HG03442 (cell line): ENCODE data around the gene RSRC1.
"Not testable (repeated sequence)": the region's sequence is repeated elsewhere in the genome, so short reads cannot be mapped to it uniquely, and the experiment has no call there.

ENCODE experiments used
- ATAC-seq: cut with Tn5 transposase; IDR thresholded peaks from one replicate; pipeline ENCODE4 v1.9.1; 2021; ENCODE audit warnings: mild to moderate bottlenecking, moderate library complexity; ENCODE audit not compliant: unreplicated experiment

RSRC1 gene

GRCh38 chr3:158384019-158384418 lies 274.1 kb downstream of the RSRC1 start:
- peak; percentile 83 for ATAC-seq

DNA sequence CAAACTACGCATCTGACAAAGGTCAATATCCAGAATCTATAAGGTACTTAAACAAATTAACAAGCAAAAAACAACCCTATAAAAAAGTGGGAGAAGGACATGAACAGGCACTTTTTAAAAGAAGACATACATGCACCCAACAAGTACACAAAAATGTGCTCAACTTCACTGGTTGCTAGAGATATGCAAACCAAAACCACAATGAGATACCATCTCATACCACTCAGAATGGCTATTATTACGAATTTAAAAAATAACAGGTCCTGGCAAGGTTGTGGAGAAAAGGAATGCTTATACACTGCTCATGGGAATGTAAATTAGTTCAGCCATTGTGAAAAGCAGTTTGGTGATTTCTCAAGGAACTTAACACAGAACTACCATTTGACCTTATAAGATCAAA lies 285.5 kb downstream of the RSRC1 start:
- no peak for ATAC-seq

GRCh38 chr3:158402590-158402989 lies 292.7 kb downstream of the RSRC1 start:
- ATAC-seq: no peak

DNA sequence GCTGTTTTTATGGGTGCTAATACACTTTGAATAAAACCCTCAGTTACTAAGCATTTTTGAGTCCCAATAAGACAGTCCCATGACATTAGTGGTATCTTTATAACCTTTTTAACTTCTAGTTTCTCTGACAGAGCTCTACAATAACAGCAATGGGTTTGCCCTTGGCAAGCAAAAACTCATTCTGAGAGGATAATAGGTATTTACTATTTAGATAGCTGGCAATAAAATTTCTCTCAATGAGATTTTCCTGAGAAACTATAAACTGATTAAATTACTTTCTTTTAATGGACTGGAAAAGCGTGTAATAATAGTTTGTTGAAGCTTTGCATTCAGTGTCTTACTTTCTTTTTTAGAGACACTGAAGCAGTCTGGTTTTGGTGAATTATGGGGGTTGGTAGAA lies 293.1 kb downstream of the RSRC1 start:
- no peak for ATAC-seq

GRCh38 chr3:158404131-158404718 lies 294.3 kb downstream of the RSRC1 start:
- ATAC-seq: no peak

GRCh38 chr3:158405507-158405906 lies 295.6 kb downstream of the RSRC1 start:
- no peak for ATAC-seq

GRCh38 chr3:158407844-158408517 lies 298.1 kb downstream of the RSRC1 start:
- no peak for ATAC-seq

DNA sequence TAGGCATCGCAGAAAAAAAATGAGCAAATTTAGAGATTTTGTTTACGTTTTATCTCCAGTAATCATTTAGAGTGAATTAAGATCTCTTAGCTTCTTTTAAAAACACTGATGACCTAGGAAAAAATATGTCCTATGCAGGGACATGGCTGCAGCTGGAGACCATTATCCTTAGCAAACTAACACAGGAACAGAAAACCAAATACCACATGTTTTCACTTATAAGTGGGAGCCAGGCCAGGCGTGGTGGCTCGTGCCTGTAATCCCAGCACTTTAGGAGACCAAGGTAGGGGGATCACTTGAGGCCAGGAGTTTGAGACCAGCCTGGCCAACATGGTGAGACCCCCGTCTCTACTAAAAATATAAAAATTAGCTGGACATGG lies 298.6 kb downstream of the RSRC1 start:
- ATAC-seq: not testable (repeated sequence)

DNA sequence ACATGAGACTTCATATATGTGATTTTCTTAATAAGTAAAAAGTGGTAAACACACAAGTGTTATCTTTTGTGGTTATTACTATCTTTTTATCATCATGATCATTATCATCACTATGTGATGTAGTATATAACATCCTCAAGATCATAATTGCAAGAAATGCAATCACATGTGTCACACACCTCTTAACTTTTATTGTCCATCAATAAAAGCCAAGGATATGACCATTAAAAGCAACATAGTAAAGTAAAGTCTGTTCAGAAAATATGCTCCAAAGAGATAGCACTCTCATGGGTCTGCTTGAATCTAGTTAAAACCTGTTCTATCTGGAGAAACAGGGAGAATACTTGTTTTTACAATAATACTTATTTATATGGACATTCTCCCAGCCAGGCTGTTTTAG lies 308.1 kb downstream of the RSRC1 start:
- no peak for ATAC-seq

GRCh38 chr3:158419820-158420653 lies 310.1 kb downstream of the RSRC1 start:
- ATAC-seq: no peak

DNA sequence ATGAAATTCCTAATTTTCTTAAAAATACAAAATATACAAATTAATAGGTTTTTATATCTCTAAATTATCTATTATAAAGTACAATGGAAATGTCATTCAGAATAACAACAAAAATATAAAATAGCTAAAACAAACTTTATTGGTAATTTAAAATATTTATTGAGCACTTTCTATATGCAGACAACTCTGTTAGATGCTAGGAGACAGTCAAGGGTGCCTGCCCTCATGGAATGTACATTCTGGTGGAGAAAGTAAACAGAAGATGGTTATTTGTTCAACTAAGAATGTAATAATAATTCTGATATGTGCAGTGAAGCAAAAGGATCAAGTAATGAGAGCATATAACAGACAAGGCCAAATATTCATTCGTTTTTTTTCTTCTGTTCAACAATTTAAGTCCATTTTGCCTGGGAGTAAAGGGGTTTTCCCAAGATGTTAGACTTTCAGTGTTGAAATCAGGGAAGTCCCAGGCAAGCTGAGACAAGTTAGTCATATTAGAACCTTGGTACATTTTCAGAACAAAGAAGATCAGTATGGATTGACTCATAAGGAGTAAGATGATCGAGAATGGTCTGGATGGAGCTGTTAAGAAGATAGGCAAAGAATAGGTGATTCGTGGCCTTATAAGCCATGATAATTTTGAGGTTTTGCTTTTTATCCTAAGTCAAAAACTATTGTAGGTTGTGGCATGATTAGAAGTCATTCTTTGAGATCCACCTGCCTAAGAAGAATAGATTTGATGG lies 310.9 kb downstream of the RSRC1 start:
- peak; percentile 98 for ATAC-seq

DNA sequence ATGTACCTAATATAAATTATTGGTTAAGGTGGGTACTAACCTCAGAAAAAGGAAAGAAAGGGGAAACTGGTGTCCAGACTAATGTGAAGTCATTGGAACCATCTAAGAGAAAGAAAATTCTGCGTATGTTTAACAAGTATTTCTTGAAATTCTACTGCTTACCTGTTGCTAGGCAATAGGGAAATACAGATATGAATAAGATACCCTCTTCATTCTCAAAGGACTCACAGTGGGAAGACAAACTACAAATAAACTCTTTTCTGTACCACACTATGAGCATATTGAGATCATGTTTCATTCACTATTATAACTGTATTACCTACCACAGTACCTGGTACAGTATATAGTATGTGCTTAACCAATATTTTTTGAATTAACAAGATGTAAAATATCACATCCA lies 320.6 kb downstream of the RSRC1 start:
- ATAC-seq: no peak

DNA sequence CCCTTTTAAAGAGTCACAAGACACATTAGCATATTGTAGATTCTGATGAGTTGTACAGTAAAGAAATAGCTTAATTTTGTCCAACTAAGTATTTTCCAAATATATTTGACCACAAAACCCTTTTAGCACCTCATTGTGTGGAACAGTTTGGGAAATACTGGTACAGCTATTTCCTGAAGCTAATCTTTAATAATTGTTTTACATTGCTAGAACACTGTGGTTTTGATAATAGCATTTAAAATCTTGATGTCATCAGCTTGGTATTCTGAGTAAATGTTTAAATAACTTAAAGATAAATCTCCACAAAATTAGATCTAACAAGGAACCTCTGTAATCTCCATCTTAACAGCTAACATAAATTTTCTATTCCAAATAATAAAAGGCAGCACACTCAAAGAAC lies 321.1 kb downstream of the RSRC1 start:
- no peak for ATAC-seq

DNA sequence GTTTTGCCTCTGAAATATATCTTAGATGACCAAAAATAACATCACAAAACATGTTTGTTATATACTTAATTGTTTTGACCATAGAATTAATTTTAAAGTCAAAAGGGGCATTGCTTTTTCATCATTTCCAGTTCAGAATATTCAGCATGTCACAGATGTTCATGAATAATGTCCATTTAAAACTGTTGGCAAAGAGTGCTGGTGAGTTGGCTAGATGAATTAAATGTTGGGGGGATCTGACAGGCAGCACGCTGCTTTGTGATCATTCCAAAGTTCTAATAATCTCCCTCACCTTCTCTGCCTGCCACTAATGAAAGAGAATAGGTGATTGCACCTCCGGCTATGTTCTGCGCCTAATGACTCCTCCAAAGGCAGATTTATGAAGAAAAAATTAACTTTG lies 321.9 kb downstream of the RSRC1 start:
- ATAC-seq: no peak

- peak; percentile 90 for ATAC-seq
These were observed 324.6 kb downstream of the RSRC1 start for GRCh38 chr3:158434412-158435038.

GRCh38 chr3:158443632-158444031 lies 333.7 kb downstream of the RSRC1 start:
- ATAC-seq: peak; percentile 98

DNA sequence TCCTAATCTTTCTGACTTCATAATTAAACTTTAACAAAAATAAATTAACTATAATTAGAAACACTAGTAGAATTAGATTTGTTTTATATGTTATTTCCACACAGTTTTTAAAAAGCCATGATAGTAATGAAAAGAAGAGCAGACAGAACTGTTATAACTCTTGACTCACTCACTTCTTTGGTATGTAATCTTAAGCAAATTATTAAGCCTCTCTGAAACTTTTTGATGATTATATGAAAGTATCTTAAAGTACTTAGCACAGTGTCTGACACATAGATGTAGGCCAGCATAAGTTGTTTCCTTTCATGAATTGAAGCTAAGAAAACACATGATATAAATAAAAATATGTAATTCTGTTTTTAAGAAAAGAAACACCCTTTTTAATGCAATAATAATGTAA lies 337.5 kb downstream of the RSRC1 start:
- no peak for ATAC-seq

DNA sequence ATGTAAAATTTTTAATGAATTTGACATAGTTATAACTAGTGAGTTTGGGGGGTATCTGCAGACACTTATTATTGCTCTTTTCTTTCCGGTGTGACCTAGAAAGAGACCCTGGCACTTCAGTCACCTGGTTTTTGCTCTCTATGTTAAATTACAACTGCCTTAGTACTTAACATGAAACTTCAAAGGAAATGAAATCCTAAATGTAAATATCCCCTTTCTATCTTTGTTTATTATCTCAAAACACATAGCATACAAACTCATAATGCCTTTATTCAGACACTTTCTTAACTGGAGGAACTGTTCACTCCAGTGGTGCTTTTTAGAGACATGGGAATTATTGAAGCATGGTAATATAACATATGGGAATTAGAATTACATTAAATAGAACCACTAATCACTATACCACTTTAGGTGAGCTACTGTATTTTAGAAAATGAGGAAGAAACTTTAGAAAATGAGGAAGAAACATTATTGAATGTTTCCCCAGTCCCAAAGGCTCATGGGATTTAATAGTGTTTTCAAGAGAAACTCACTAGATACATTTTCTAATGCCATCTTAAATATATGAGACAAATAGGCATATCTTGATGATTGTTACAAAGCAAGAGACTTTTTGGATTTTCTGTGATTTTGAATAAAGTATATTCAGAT lies 341.6 kb downstream of the RSRC1 start:
- ATAC-seq: no peak

DNA sequence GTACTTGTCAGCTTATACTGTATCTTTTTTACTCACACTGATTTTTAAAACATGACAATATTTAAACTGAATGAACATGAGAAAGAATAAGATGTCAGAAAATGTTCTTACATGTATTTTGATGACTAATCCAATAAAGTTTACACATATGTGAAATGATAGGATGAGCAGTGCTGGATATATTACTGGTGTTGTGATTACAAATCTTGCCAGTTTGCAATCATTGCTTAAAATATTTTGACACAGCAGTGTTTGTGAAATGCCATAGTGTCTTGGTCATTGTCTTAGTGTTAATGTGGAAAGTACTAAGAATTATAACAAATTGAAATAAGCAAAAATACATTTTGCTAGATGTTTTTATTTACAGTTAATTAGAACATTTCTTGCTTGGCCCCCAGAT lies 342.4 kb downstream of the RSRC1 start:
- ATAC-seq: no peak

DNA sequence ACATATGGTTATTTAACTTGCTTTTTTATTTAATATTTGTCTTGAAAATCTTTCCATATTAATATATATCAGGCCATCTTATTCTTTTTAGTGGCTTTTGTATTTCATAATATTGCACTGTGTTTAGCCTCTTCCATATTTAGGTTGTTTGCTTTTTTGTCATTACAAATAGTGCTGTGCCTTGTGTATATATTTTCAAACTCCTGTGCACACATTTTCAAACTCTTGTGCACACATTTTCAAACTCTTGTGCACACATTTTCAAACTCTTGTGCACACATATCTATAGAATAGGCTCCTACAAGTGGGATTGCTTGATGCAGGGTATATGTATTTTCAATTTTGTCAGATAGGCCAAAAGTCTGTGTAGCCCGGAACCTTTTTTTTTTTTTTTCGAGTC lies 343.1 kb downstream of the RSRC1 start:
- ATAC-seq: no peak
